ENCODE results near the gene SMCP. TPM values are rescaled to one million over a fixed set of nuclear protein-coding genes. Genes with fewer than 3 reads are reported as not detected.

The SMCP gene
- polyA plus RNA-seq, 1 experiment, result not detected

GRCh38 chr1:152859696-152860095, 18.4 kb upstream of the SMCP start, which contains the start of gene LCE7A:
Gene LCE7A, plus strand, starts transcription at chr1:152859996. Its CDS starts 702 bp downstream, at chr1:152860698.
- no peak for DNase-seq (ENCODE audit: low read depth, low spot score)
- Histone ChIP-seq H3K9me3 (ENCODE audit: control insufficient read depth, insufficient read depth, low read length) (no peaks in the 10 kb centered on the region), H3K27me3 (ENCODE audit: control insufficient read depth, insufficient read depth, low read length) (no peaks in the 10 kb centered on the region), H3K27ac (ENCODE audit: low read depth, low read length) (no peak within 1 kb of the TSS), H3K4me3 (ENCODE audit: low read depth, low read length) (no peak within 1 kb of the TSS)
- ChIA-PET CTCF (no interaction called here), POLR2A (no interaction called here)
- TF ChIP-seq CTCF (IDR thresholded peaks at IDR 0.05; ENCODE audit: low read depth, low read length), result no peak

- Histone ChIP-seq H3K27ac (ENCODE audit: low read depth, low read length) (no peak overlapping the region), H3K9me3 (ENCODE audit: control insufficient read depth, insufficient read depth, low read length) (no peaks in the 10 kb centered on the region), H3K27me3 (ENCODE audit: control insufficient read depth, insufficient read depth, low read length) (no peaks in the 10 kb centered on the region), H3K4me3 (ENCODE audit: low read depth, low read length) (no peak overlapping the region)
- POLR2A ChIA-PET, result no interaction called here
- DNase-seq (ENCODE audit: low read depth, low spot score), result no peak
- CTCF ChIA-PET, result no interaction called here
- no peak for TF ChIP-seq CTCF (IDR thresholded peaks at IDR 0.05; ENCODE audit: low read depth, low read length)
Observed at GRCh38 chr1:152860129-152860528, 18.0 kb upstream of the SMCP start.

DNA sequence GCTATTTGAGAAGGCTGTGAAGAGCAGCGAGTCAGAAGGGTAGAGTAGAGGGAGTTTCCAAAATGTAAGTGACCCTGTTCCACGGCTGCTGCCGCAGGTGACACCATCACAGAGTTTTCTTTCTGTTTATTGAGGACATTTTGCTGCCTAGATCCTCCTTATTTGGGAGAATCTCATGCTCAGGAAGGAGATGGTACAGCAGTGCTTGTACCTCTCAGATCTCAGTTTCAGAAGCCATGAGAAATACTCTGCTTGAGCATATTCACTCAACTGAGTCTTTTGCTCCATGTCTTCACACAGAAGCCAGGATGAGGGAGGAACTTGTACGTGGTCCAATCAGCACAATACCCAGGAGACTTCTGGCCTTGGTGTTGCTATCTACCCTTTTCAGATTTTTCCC, 16.7 kb upstream of the SMCP start:
- Histone ChIP-seq H3K27ac (ENCODE audit: low read depth, low read length) (no peak overlapping the region), H3K9me3 (ENCODE audit: control insufficient read depth, insufficient read depth, low read length) (no peaks in the 10 kb centered on the region), H3K27me3 (ENCODE audit: control insufficient read depth, insufficient read depth, low read length) (no peaks in the 10 kb centered on the region), H3K4me3 (ENCODE audit: low read depth, low read length) (no peak overlapping the region)
- DNase-seq (ENCODE audit: low read depth, low spot score), result no peak
- ChIA-PET CTCF (no interaction called here), POLR2A (no interaction called here)
- TF ChIP-seq CTCF (IDR thresholded peaks at IDR 0.05; ENCODE audit: low read depth, low read length), result no peak

DNA sequence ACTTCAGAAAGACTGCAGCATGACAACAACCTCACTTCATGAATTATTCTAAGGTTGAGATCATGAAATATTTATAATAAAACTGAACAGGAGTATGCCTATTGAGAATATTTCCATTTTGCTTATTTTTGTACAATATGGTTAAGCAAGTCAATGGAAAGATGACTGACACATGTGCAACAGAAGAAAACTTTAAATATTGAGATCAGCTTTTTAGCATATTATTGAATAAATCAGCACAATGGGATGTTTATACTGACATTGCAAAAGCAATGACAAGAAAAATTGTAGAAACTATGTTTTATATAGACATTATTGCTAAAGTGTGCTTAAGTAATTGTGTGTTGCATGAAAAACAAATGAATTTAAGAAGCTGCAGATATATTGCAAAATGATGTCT, 13.7 kb upstream of the SMCP start:
- ChIA-PET CTCF (no interaction called here), POLR2A (no interaction called here)
- no peak for DNase-seq (ENCODE audit: low read depth, low spot score)
- Histone ChIP-seq H3K27ac (ENCODE audit: low read depth, low read length) (no peak overlapping the region), H3K4me3 (ENCODE audit: low read depth, low read length) (no peak overlapping the region), H3K9me3 (ENCODE audit: control insufficient read depth, insufficient read depth, low read length) (no peaks in the 10 kb centered on the region), H3K27me3 (ENCODE audit: control insufficient read depth, insufficient read depth, low read length) (no peaks in the 10 kb centered on the region)
- TF ChIP-seq CTCF (IDR thresholded peaks at IDR 0.05; ENCODE audit: low read depth, low read length), result no peak

DNA sequence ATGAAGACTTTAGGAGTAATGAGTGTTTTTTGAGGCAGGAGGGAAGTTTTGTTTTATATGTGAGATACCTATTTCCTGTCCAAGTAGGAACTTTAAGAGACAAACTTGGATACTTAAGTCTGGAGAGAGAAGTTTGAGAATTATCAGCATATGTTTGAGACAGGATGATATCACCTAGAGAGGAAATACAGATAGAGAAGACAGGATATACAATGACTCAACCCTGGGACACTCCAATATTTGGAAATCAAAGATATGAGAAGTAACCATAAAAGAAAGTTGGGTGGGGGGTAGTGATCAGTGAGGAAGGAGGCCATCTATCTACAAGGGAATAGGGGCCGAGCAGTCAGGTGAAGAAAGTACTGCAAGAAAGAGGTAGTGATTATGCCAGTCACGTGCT, 11.8 kb upstream of the SMCP start:
- Histone ChIP-seq H3K27ac (ENCODE audit: low read depth, low read length) (no peak overlapping the region), H3K4me3 (ENCODE audit: low read depth, low read length) (no peak overlapping the region), H3K9me3 (ENCODE audit: control insufficient read depth, insufficient read depth, low read length) (no peaks in the 10 kb centered on the region), H3K27me3 (ENCODE audit: control insufficient read depth, insufficient read depth, low read length) (no peaks in the 10 kb centered on the region)
- DNase-seq (ENCODE audit: low read depth, low spot score), result no peak
- ChIA-PET POLR2A (no interaction called here), CTCF (no interaction called here)
- TF ChIP-seq CTCF (IDR thresholded peaks at IDR 0.05; ENCODE audit: low read depth, low read length), result no peak
